Left hindlimb (tissue), 1 donor: ENCODE results near the gene XPO6.

Experiments used
- DNase-seq: peaks from one replicate; pipeline ENCODE4 v3.0.0-alpha.2; 2018

The XPO6 gene

GRCh38 chr16:28062261-28062846 is 149.4 kb downstream of the XPO6 start:
- DNase-seq: no peak

GRCh38 chr16:28061352-28062101 is 150.2 kb downstream of the XPO6 start:
- DNase-seq: no peak

GRCh38 chr16:28059841-28060575 is 151.8 kb downstream of the XPO6 start:
- DNase-seq: no peak

- DNase-seq: no peak
Observed at GRCh38 chr16:28058839-28059589, 152.8 kb downstream of the XPO6 start.

GRCh38 chr16:28057949-28058348 is 153.8 kb downstream of the XPO6 start:
- DNase-seq: no peak

- DNase-seq: no peak
Observed at GRCh38 chr16:28053461-28053860, 158.3 kb downstream of the XPO6 start.

- DNase-seq: no peak
Observed at GRCh38 chr16:28052274-28053128, 159.3 kb downstream of the XPO6 start.

GRCh38 chr16:28051486-28051885 is 160.3 kb downstream of the XPO6 start:
- DNase-seq: no peak
